AG04450 (cell line): ENCODE measurements around the gene BCAS2. TPM values are rescaled to one million over a fixed set of nuclear protein-coding genes. Genes with fewer than 3 reads are reported as not detected.

Experiments used
- CTCF ChIA-PET: fragments of 300-600, 350-600 bp; formaldehyde crosslinking; extraction: SDS; loops from one replicate; lab custom pipeline; 2022; ENCODE audit warnings: antibody characterized with exemption, inconsistent platforms; lab: Charles Lee
- POLR2A ChIA-PET: fragments of 350-600 bp; formaldehyde crosslinking; extraction: SDS; loops from one replicate; lab custom pipeline; 2021; ENCODE audit warnings: antibody characterized with exemption, inconsistent platforms; lab: Yijun Ruan, JAX
- DNase-seq: peaks from one replicate; pipeline ENCODE4 v3.0.0-alpha.2; 2011; ENCODE audit warnings: low read depth, low spot score
- H3K27ac ChIP-seq: one replicate; pipeline ENCODE4 v1.5.1; 2012; ENCODE audit warnings: low read depth, low read length, control low read depth
- H3K27me3 ChIP-seq: one replicate; pipeline ENCODE4 v1.6.0; 2012; ENCODE audit warnings: low read length; ENCODE audit not compliant: control insufficient read depth, insufficient read depth
- H3K4me3 ChIP-seq: 2 replicates; pipeline ENCODE4 v1.5.1; 2011; ENCODE audit warnings: mild to moderate bottlenecking, low read depth, low read length, control low read depth
- H3K9me3 ChIP-seq: 2 replicates; pipeline ENCODE4 v1.5.1; 2012; ENCODE audit warnings: low read length; ENCODE audit not compliant: control insufficient read depth, insufficient read depth
- polyA plus RNA-seq: library from polyadenylated mRNA; depleted of rRNA; stranded (reverse); fragments of >200 nt; gene quantifications from 2 replicates; pipeline ENCODE4 v1.2.3, GENCODE V29; 2011
- TF ChIP-seq, protein P1 (sequence below): IDR thresholded peaks from 2 replicates; pipeline ENCODE4 v1.5.1; 2011; ENCODE audit warnings: low read depth, low read length, control low read depth, inconsistent platforms

BCAS2 gene
- polyA plus RNA-seq, 1 experiment: 52.1 TPM

DNA sequence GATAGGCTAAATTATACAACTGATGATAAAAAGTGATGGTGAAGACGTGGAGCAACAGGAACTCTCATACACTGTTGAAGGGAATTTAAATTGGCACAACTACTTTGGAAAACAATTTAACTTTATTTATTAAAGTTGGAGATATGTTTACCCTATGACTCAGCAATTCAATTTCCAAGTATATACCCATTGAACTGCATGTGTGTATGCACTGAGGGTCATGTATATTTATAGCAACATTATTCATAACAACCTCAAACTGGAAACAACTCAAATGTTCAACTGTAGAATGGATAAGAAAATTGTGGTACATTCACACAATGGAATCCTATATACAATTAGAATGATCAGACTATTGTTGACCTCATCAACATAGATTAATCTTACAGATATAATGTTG, 16.5 kb upstream of the BCAS2 start:
- H3K9me3 ChIP-seq: no peaks in the 10 kb centered on the region
- CTCF ChIA-PET: no interaction called here
- no peak for DNase-seq
- TF ChIP-seq, protein P1, sequence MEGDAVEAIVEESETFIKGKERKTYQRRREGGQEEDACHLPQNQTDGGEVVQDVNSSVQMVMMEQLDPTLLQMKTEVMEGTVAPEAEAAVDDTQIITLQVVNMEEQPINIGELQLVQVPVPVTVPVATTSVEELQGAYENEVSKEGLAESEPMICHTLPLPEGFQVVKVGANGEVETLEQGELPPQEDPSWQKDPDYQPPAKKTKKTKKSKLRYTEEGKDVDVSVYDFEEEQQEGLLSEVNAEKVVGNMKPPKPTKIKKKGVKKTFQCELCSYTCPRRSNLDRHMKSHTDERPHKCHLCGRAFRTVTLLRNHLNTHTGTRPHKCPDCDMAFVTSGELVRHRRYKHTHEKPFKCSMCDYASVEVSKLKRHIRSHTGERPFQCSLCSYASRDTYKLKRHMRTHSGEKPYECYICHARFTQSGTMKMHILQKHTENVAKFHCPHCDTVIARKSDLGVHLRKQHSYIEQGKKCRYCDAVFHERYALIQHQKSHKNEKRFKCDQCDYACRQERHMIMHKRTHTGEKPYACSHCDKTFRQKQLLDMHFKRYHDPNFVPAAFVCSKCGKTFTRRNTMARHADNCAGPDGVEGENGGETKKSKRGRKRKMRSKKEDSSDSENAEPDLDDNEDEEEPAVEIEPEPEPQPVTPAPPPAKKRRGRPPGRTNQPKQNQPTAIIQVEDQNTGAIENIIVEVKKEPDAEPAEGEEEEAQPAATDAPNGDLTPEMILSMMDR: no peak
- no peak overlapping the region for H3K4me3 ChIP-seq
- no peak overlapping the region for H3K27ac ChIP-seq
- no peaks in the 10 kb centered on the region for H3K27me3 ChIP-seq
- POLR2A ChIA-PET: no interaction called here

DNA sequence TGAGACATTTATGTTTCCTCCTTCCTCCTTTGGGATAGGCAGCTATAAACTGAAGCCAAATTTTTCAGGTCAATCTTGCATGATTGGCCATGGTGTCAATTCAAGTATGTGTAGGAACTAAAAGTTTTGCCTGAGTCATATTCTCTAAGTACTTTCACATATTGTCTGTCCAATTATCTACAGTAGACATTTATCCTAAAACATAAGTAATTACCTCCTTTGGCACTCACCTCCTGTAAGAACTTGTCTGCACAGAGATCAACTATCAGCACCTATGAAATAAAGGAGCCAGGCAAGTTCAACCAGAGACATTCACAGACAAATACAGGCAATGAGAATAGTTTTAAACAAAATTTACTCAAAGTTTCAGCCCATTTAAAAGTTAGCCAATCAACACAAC, 14.2 kb upstream of the BCAS2 start:
- CTCF ChIA-PET: no interaction called here
- no peak overlapping the region for H3K27ac ChIP-seq
- POLR2A ChIA-PET: no interaction called here
- no peak for DNase-seq
- TF ChIP-seq, protein P1: no peak
- H3K9me3 ChIP-seq: no peaks in the 10 kb centered on the region
- H3K4me3 ChIP-seq: no peak overlapping the region
- no peaks in the 10 kb centered on the region for H3K27me3 ChIP-seq

DNA sequence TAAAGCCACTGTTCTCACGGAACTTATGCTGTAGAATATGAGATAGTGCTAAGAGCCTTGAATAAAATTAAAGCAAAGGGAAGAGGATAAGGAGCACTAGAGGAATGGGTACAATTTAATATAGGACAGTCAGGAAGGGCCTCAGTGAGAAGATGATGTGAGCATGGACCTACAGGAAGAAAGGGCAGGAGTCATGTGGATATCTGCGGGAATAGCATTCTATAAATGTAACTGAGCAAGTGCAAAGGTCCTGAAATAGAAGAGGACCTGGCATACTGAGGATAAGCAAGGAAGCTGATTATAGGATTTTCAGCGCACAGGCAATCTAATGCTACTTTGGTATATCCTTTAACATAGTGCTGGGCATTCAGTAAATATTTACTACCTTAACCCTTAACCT, 12.6 kb upstream of the BCAS2 start:
- TF ChIP-seq, protein P1: no peak
- no peak overlapping the region for H3K27ac ChIP-seq
- no peak for DNase-seq
- ChIA-PET CTCF (interaction anchor here (0.7 kb wide), 1 partner anchor 17 kb away, joined by 7 read pairs; no protein-coding TSS in a partner anchor), POLR2A (no interaction called here)
- H3K9me3 ChIP-seq: no peaks in the 10 kb centered on the region
- H3K27me3 ChIP-seq: no peaks in the 10 kb centered on the region
- no peak overlapping the region for H3K4me3 ChIP-seq

DNA sequence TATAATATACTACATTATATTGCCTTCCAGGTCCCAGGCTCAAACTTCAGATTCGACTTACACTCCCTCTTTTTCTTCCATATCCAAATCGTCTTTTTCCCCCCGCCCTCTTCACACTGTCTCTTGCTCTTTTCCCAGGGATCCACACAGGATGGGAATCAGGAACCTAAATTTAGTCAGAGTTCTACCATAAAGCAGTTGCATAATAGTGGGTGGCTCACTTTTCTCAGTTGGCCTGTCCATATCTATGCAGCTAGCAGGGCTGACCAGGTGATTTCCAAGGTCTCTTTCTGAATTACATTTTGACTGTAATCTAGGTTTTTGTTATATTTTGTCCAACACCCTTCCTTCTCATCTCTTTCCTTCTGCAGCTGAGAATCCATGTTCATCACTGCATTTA, 7.7 kb upstream of the BCAS2 start:
- H3K4me3 ChIP-seq: no peak overlapping the region
- H3K9me3 ChIP-seq: no peaks in the 10 kb centered on the region
- no peaks in the 10 kb centered on the region for H3K27me3 ChIP-seq
- DNase-seq: no peak
- H3K27ac ChIP-seq: no peak overlapping the region
- CTCF ChIA-PET: no interaction called here
- POLR2A ChIA-PET: no interaction called here
- TF ChIP-seq, protein P1: no peak

DNA sequence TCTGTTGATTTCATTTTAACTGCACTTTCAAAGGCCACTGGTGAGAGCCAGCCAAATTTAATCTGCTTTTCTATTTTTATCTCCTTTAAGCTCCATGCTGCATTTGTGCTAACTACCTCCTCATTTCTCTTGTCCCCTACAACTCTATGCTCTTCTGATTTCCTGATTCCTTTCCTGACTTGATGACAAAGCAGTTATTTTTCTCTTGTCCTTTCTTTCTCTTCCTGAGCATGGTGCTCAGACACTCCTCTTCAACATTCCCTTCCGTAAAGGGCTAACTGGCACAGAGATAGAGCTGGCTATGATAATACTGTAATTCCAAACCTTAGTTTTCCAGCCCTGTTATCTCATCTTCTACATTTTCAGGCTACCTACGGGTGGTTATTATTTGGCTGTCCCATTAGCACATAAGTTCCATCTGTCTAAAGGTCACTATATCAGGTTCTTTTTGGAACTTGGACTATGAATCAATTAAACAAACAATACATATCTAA, 6.8 kb upstream of the BCAS2 start:
- H3K27me3 ChIP-seq: no peaks in the 10 kb centered on the region
- no peak overlapping the region for H3K4me3 ChIP-seq
- ChIA-PET CTCF (no interaction called here), POLR2A (no interaction called here)
- DNase-seq: no peak
- H3K27ac ChIP-seq: no peak overlapping the region
- TF ChIP-seq, protein P1: no peak
- H3K9me3 ChIP-seq: no peaks in the 10 kb centered on the region
